HEK293 (cell line): Measurements from ENCODE around the gene RNF222.

Experiments
- CTCF ChIA-PET: fragments of 350-600 bp; formaldehyde crosslinking; extraction: SDS; loops from one replicate; lab custom pipeline; 2021; ENCODE audit warnings: antibody characterized with exemption; lab: Yijun Ruan, JAX
- POLR2A ChIA-PET: fragments of 300-600 bp; formaldehyde crosslinking; extraction: SDS; loops from one replicate; lab custom pipeline; 2020; ENCODE audit warnings: antibody characterized with exemption, inconsistent platforms; lab: Yijun Ruan, JAX
- H3K27ac ChIP-seq: fragments of 200-500 bp; sonication (Bioruptor generic); 2 replicates; pipeline ENCODE4 v1.5.1; 2014; ENCODE audit warnings: low read depth, low read length, control low read depth, inconsistent platforms; ENCODE audit errors: extremely low read depth
- H3K36me3 ChIP-seq, 2 experiments: fragments of 200-500 bp in 1 of 2; sonication (Bioruptor generic) in 1 of 2; 1 replicate in 1 of 2; 2 replicates in 1 of 2; pipeline ENCODE4 v1.5.1; 2014 to 2017; ENCODE audit warnings: inconsistent platforms in 2 of 2, low read length in 2 of 2; ENCODE audit not compliant: control insufficient read depth in 2 of 2, insufficient read depth in 1 of 2
- H3K4me1 ChIP-seq: fragments of 200-500 bp; sonication (Bioruptor generic); 2 replicates; pipeline ENCODE4 v1.5.1; 2014; ENCODE audit warnings: mild to moderate bottlenecking, low read length, inconsistent platforms; ENCODE audit not compliant: control insufficient read depth, insufficient read depth
- H3K4me3 ChIP-seq: 2 replicates; pipeline ENCODE4 v1.5.1; 2011; ENCODE audit warnings: low read depth, mild to moderate bottlenecking, control low read depth, low read length, moderate library complexity
- H3K9me3 ChIP-seq: fragments of 200-500 bp; sonication (Bioruptor generic); 2 replicates; pipeline ENCODE4 v1.5.1; 2014; ENCODE audit warnings: low read depth, low read length, inconsistent platforms; ENCODE audit not compliant: control insufficient read depth, insufficient read depth
- BCL11B ChIP-seq: fragments of 450-650 bp; formaldehyde crosslinking; IDR thresholded peaks from 2 replicates; pipeline ENCODE4 v1.5.1; 2016; ENCODE audit warnings: low read depth, missing biosample characterization, missing genetic modification characterization
- HOXC10 ChIP-seq: sonication (generic); formaldehyde crosslinking; IDR thresholded peaks from 2 replicates; pipeline ENCODE4 v1.8.1; 2023; ENCODE audit warnings: mild to moderate bottlenecking, missing genetic modification reagents
- KLF10 ChIP-seq: fragments of 450-650 bp; IDR thresholded peaks from 2 replicates; pipeline ENCODE4 v1.5.1; 2018; ENCODE audit warnings: missing biosample characterization, mild to moderate bottlenecking, missing genetic modification characterization
- KLF16 ChIP-seq: fragments of 450-650 bp; formaldehyde crosslinking; IDR thresholded peaks from 2 replicates; pipeline ENCODE4 v1.5.1; 2017; ENCODE audit warnings: missing biosample characterization, missing genetic modification characterization
- KLF7 ChIP-seq: fragments of 450-650 bp; formaldehyde crosslinking; IDR thresholded peaks from 2 replicates; pipeline ENCODE4 v1.5.1; 2016; ENCODE audit warnings: missing biosample characterization, missing genetic modification characterization, borderline replicate concordance
- KLF9 ChIP-seq: fragments of 450-650 bp; formaldehyde crosslinking; IDR thresholded peaks from 2 replicates; pipeline ENCODE4 v1.5.1; 2016; ENCODE audit warnings: missing biosample characterization, missing genetic modification characterization, low read depth
- MZF1 ChIP-seq: fragments of 450-650 bp; formaldehyde crosslinking; IDR thresholded peaks from 2 replicates; pipeline ENCODE4 v1.5.1; 2017; ENCODE audit warnings: missing biosample characterization, missing genetic modification characterization, borderline replicate concordance
- OVOL3 ChIP-seq: fragments of 450-650 bp; formaldehyde crosslinking; IDR thresholded peaks from 2 replicates; pipeline ENCODE4 v1.5.1; 2016; ENCODE audit warnings: missing biosample characterization, missing genetic modification characterization
- RBAK ChIP-seq: fragments of 450-650 bp; formaldehyde crosslinking; IDR thresholded peaks from 2 replicates; pipeline ENCODE4 v1.5.1; 2016; ENCODE audit warnings: missing biosample characterization, missing genetic modification characterization
- REST ChIP-seq: fragments of 450-650 bp; formaldehyde crosslinking; IDR thresholded peaks from 2 replicates; pipeline ENCODE4 v1.5.1; 2016; ENCODE audit warnings: missing biosample characterization, missing genetic modification characterization
- ZFHX2 ChIP-seq: fragments of 450-650 bp; formaldehyde crosslinking; conservative IDR thresholded peaks from 2 replicates; pipeline ENCODE4 v1.5.1; 2016; ENCODE audit warnings: missing biosample characterization, missing genetic modification characterization
- ZFP37 ChIP-seq: fragments of 450-650 bp; formaldehyde crosslinking; IDR thresholded peaks from 2 replicates; pipeline ENCODE4 v1.5.1; 2016; ENCODE audit warnings: missing biosample characterization, missing genetic modification characterization
- ZNF114 ChIP-seq: fragments of 450-650 bp; formaldehyde crosslinking; IDR thresholded peaks from 2 replicates; pipeline ENCODE4 v1.5.0; 2017; ENCODE audit warnings: missing biosample characterization, missing genetic modification characterization
- ZNF140 ChIP-seq: fragments of 450-650 bp; formaldehyde crosslinking; IDR thresholded peaks from 2 replicates; pipeline ENCODE4 v1.5.1; 2016; ENCODE audit warnings: missing biosample characterization, missing genetic modification characterization
- ZNF202 ChIP-seq: fragments of 450-650 bp; formaldehyde crosslinking; IDR thresholded peaks from 2 replicates; pipeline ENCODE4 v1.5.1; 2016; ENCODE audit warnings: missing biosample characterization, missing genetic modification characterization, borderline replicate concordance
- ZNF223 ChIP-seq: fragments of 450-650 bp; formaldehyde crosslinking; IDR thresholded peaks from 2 replicates; pipeline ENCODE4 v1.5.1; 2016; ENCODE audit warnings: missing biosample characterization, missing genetic modification characterization
- ZNF248 ChIP-seq: fragments of 450-650 bp; formaldehyde crosslinking; IDR thresholded peaks from 2 replicates; pipeline ENCODE4 v1.5.1; 2017; ENCODE audit warnings: missing biosample characterization, missing genetic modification characterization
- ZNF26 ChIP-seq: fragments of 450-650 bp; formaldehyde crosslinking; IDR thresholded peaks from 2 replicates; pipeline ENCODE4 v1.5.1; 2016; ENCODE audit warnings: missing biosample characterization, missing genetic modification characterization
- ZNF274 ChIP-seq, 2 experiments: fragments of 200-500 bp in 1 of 2; fragments of 450-650 bp in 1 of 2; sonication (Bioruptor generic) in 1 of 2; formaldehyde crosslinking in 1 of 2; IDR thresholded peaks; 2 replicates each; pipeline versions ENCODE4 v1.5.1 to v1.6.1; 2014 to 2016; ENCODE audit warnings: borderline replicate concordance in 1 of 2, inconsistent platforms in 1 of 2, low read length in 1 of 2, missing biosample characterization in 1 of 2, missing genetic modification characterization in 1 of 2
- ZNF37A ChIP-seq: fragments of 450-650 bp; IDR thresholded peaks from 2 replicates; pipeline ENCODE4 v1.5.1; 2018; ENCODE audit warnings: missing biosample characterization, missing genetic modification characterization
- ZNF426 ChIP-seq: fragments of 450-650 bp; formaldehyde crosslinking; IDR thresholded peaks from 2 replicates; pipeline ENCODE4 v1.5.1; 2017; ENCODE audit warnings: missing biosample characterization, missing genetic modification characterization, mild to moderate bottlenecking, inconsistent platforms, moderate library complexity
- ZNF621 ChIP-seq: fragments of 450-650 bp; formaldehyde crosslinking; IDR thresholded peaks from 2 replicates; pipeline ENCODE4 v1.5.1; 2017; ENCODE audit warnings: missing biosample characterization, missing genetic modification characterization
- ZNF664 ChIP-seq: fragments of 450-650 bp; formaldehyde crosslinking; IDR thresholded peaks from 2 replicates; pipeline ENCODE4 v1.5.1; 2016; ENCODE audit warnings: missing biosample characterization, missing genetic modification characterization
- ZNF830 ChIP-seq: fragments of 450-650 bp; IDR thresholded peaks from 2 replicates; pipeline ENCODE4 v1.5.0; 2018; ENCODE audit warnings: missing biosample characterization, missing genetic modification characterization, low read depth, mild to moderate bottlenecking, moderate library complexity
- ZNF843 ChIP-seq: fragments of 450-650 bp; formaldehyde crosslinking; IDR thresholded peaks from 2 replicates; pipeline ENCODE4 v1.5.1; 2016; ENCODE audit warnings: missing biosample characterization, missing genetic modification characterization
- ZSCAN4 ChIP-seq: fragments of 450-650 bp; formaldehyde crosslinking; IDR thresholded peaks from 2 replicates; pipeline ENCODE4 v1.5.1; 2017; ENCODE audit warnings: missing biosample characterization, missing genetic modification characterization
- TF ChIP-seq, protein P1 (sequence below): fragments of 450-650 bp; formaldehyde crosslinking; conservative IDR thresholded peaks from 2 replicates; pipeline ENCODE4 v1.5.1; 2016; ENCODE audit warnings: low read depth, missing biosample characterization, missing genetic modification characterization

RNF222 gene

GRCh38 chr17:8357910-8358309 is 39.7 kb downstream of the RNF222 start:
- H3K4me3 ChIP-seq, result no peak overlapping the region
- no peaks in the 10 kb centered on the region for H3K9me3 ChIP-seq
- no peak overlapping the region for H3K27ac ChIP-seq
- CTCF ChIA-PET, result no interaction called here
- H3K36me3 ChIP-seq, result no peaks in the 10 kb centered on the region; a peak in 1 of 3 replicates
- TF ChIP-seq KLF7 (no peak), ZNF26 (tag by site-specific recombination) (no peak), ZSCAN4 (tag by site-specific recombination) (no peak), ZNF830 (no peak), ZNF37A (tag by site-specific recombination) (no peak), ZFHX2 (tag by site-specific recombination) (no peak), KLF10 (tag by site-specific recombination) (no peak), ZNF202 (tag by site-specific recombination) (no peak), REST (no peak), OVOL3 (tag by site-specific recombination) (no peak), ZNF140 (tag by site-specific recombination) (no peak), ZNF223 (tag by site-specific recombination) (no peak), ZNF664 (tag by site-specific recombination) (no peak), ZNF114 (tag by site-specific recombination) (no peak), ZNF621 (tag by site-specific recombination) (no peak), ZNF843 (tag by site-specific recombination) (no peak), MZF1 (tag by site-specific recombination) (no peak), RBAK (no peak), KLF9 (no peak)
- H3K4me1 ChIP-seq, result peaks cover 15% of the 10 kb centered on the region
- POLR2A ChIA-PET, result interaction anchor here (0.6 kb wide), 1 partner anchor 49 kb away, joined by 6 read pairs; no protein-coding TSS in a partner anchor

GRCh38 chr17:8354236-8354635 is 43.4 kb downstream of the RNF222 start:
- no peaks in the 10 kb centered on the region for H3K9me3 ChIP-seq
- CTCF ChIA-PET, result no interaction called here
- POLR2A ChIA-PET, result no interaction called here
- TF ChIP-seq, protein P1, sequence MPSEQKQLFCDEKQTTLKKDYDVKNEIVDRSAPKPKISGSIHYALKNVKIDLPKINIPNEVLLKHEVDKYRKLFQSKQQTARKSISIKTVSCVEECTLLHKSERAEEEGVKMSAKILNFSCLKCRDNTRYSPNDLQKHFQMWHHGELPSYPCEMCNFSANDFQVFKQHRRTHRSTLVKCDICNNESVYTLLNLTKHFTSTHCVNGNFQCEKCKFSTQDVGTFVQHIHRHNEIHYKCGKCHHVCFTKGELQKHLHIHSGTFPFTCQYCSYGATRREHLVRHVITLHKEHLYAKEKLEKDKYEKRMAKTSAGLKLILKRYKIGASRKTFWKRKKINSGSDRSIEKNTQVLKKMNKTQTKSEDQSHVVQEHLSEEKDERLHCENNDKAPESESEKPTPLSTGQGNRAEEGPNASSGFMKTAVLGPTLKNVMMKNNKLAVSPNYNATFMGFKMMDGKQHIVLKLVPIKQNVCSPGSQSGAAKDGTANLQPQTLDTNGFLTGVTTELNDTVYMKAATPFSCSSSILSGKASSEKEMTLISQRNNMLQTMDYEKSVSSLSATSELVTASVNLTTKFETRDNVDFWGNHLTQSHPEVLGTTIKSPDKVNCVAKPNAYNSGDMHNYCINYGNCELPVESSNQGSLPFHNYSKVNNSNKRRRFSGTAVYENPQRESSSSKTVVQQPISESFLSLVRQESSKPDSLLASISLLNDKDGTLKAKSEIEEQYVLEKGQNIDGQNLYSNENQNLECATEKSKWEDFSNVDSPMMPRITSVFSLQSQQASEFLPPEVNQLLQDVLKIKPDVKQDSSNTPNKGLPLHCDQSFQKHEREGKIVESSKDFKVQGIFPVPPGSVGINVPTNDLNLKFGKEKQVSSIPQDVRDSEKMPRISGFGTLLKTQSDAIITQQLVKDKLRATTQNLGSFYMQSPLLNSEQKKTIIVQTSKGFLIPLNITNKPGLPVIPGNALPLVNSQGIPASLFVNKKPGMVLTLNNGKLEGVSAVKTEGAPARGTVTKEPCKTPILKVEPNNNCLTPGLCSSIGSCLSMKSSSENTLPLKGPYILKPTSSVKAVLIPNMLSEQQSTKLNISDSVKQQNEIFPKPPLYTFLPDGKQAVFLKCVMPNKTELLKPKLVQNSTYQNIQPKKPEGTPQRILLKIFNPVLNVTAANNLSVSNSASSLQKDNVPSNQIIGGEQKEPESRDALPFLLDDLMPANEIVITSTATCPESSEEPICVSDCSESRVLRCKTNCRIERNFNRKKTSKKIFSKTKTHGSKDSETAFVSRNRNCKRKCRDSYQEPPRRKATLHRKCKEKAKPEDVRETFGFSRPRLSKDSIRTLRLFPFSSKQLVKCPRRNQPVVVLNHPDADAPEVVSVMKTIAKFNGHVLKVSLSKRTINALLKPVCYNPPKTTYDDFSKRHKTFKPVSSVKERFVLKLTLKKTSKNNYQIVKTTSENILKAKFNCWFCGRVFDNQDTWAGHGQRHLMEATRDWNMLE (tag by site-specific recombination), result no peak
- TF ChIP-seq ZNF248 (tag by site-specific recombination) (no peak), BCL11B (tag by site-specific recombination) (no peak), ZNF426 (tag by site-specific recombination) (no peak), KLF16 (tag by site-specific recombination) (no peak), ZNF274 (IDR thresholded peaks at IDR 0.05; ENCODE audit: low read length) (no peak), ZNF274 (tag by site-specific recombination; IDR thresholded peaks at IDR 0.05; ENCODE audit: borderline replicate concordance) (no peak), ZFP37 (no peak), HOXC10 (CRISPR knock-in tag) (no peak)

More at GRCh38 chr17:8354236-8354635, 43.4 kb downstream of the RNF222 start:
- Histone ChIP-seq H3K27ac (no peak overlapping the region), H3K4me3 (no peak overlapping the region), H3K4me1 (no peaks in the 10 kb centered on the region), H3K36me3 (no peaks in the 10 kb centered on the region)
